Measurements from ENCODE around the gene FGF14. TPM values are rescaled to one million over a fixed set of nuclear protein-coding genes. Genes with fewer than 3 reads are reported as not detected.
"Not testable (repeated sequence)": the region's sequence is repeated elsewhere in the genome, so short reads cannot be mapped to it uniquely, and the experiment has no call there.

The FGF14 gene
- total RNA-seq, 2 experiments from 2014 or later, result not detected

DNA sequence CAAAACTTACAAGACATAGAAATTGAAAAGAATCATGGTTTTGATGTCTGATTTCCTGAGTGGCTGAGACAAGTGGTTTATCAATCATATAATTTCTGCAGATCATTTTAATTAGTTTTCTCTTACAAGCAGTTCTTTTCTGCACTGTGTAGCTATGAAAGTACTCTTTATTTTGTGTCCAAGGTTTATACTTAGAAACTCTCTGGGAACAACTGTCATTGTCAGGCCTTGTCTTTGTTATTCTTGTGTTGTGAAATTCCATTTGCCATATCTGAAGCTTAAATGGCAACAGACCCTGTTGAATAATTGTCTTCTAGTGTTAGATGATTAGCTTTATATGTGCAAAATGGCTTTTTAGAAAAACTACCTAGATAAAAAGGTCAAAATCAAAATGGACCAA lies 312.1 kb downstream of the FGF14 start:
- POLR2A ChIA-PET, result no interaction called here
- CTCF ChIA-PET, result no interaction called here

DNA sequence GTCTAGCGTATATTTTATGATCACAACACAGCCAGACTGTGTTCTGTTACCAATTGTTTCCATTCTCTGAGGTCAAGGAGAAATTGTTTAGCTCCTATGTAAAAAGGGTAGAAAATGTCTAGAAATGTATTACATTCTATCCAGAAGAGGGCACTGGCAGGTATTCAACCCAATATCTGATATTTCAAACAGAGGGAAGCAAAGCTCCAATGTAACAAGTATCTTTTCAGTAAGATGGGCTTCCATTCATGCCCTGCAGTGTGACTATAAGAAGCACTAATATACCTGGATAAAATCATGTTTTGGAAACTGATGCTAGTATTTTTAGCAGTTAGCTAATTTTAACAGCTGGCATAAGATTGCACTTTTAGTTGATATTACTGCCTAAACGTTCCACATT lies 312.7 kb downstream of the FGF14 start:
- ChIA-PET POLR2A (no interaction called here), CTCF (no interaction called here)

DNA sequence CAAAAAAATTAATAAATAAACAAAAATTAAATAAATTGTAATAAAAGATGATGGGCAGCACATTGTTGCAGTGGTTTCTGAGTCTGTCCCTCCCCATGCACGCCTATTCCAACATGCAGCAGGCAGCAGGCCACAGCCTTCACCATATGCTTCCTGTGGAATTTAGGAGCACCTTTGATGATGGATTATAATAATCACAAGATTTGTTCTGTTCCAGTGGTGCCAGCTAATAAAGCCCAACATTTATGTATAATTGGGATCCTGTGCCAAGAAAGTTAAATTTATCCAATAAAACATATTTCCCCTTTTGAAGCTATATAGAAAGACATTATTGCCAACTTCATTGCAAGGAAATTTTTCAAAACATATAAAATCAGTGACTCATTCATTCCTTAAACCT lies 328.6 kb downstream of the FGF14 start:
- CTCF ChIA-PET, result no interaction called here
- POLR2A ChIA-PET, result no interaction called here

DNA sequence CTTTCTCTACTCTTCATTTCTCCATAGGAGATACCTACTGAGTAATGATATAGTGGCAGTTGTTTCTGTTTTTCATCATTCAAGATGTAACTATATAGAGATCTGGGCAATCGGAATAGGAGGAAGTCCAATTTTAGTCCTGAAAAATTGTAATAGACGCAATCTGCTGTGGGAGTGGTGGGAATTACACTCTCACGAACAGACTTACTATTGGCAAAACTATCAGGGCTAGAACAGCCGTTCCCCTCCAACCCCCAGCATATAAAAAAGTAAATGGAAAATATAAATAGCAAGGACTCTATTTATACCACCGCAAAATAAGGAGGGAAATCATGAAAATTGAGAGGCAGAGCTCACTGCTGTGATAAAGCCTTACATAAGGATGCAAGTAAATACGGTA lies 330.1 kb downstream of the FGF14 start:
- ChIA-PET CTCF (no interaction called here), POLR2A (no interaction called here)

DNA sequence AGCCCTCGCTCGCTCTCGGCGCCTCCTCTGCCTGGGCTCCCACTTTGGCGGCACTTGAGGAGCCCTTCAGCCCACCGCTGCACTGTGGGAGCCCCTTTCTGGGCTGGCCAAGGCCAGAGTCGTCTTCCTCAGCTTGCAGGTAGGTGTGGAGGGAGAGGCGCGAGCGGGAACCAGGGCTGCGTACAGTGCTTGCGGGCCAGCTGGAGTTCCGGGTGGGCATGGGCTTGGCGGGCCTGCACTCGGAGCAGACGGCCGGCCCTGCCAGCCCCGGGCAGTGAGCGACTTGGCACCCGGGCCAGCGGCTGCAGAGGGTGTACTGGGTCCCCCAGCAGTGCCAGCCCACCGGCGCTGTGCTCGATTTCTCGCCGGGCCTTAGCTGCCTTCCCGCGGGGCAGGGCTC lies 333.5 kb downstream of the FGF14 start:
- CTCF ChIA-PET, POLR2A ChIA-PET: not testable (repeated sequence)

DNA sequence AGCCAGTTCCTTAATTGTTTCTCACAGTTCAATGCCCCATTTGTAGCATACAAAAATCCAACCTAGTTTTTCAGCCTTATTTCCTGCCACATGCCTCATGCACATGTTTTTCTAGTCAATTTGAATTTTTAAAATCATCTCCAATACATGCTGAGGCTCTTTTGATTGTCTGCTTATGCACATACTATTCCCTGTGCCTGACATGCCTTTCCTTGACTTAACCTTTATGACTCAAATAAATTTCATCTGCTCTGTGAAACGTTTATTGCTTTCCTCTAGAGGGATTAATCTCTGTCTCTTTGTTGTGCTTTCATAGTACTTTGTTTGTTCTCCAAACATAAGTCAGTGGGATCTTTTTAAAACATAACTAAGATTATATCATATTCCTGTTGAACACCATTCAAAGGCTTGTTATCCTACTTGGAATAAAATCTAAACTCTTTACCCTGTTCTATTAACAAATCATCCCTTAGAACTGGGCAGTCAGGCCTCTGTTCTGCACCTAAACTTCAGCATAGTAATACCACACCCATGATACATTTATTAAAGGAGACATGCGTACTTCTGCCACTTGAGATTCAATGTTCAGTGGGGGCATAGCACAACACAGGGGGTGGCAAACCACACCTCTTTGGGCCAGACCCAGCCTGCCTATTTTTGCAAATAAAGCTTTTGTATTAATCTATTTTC lies 346.6 kb downstream of the FGF14 start:
- ChIA-PET POLR2A (no interaction called here), CTCF (no interaction called here)

DNA sequence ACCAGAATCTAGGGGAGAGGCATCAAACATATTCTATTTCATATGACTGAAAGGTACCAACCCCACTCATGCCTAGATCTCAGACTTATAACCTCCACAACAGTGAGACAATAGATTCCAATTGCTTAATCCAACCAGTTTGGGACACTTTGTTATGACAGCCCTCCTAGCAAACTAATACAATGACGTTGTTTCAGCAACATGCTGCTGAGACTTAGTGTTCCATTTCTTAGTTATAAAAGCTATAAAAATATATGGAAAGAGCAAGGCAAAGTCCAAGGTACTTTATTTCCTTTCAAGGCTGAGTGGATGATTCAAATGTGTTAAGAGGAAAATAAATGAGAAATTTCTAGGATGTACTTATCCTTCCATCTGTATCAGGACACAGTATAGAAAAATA lies 352.0 kb downstream of the FGF14 start:
- ChIA-PET CTCF (no interaction called here), POLR2A (no interaction called here)

DNA sequence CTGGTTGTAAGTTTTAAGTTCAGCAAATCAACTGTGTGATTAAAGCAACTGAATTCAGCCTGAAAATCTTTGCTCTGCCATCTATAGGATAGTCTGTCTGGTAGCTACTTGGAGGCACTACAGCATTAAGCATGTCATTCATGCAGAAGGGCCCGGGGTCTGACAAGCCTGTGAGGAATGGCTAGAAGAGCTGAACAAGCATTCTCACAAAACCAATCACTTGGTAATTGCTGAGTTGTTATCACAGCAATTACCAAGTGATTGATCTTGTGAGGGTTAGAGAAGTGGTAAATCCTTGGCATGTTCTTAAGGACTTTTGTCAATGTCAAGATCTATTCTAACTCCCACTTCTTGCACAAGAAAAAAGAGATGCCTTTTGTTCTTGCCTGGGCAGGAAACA lies 356.1 kb downstream of the FGF14 start:
- CTCF ChIA-PET, result no interaction called here

DNA sequence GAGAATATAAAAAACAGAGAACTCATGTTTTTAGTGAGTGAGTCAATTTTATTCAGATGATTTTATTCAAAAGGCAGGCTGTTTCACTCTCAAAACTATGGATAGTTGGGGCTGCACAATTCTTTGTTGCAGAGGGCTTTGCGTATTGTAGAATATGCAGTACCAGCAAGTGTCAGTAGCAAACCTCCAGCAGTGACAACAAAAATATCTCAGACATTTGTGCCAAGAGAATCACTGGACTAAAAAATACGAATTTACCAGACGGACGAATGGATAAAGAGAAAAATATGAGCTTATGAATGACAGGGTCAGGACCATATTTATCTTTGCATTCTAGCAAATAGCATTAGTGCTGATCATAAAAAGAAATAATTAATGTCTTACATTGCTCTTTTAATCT lies 359.1 kb downstream of the FGF14 start:
- ChIA-PET CTCF (no interaction called here), POLR2A (no interaction called here)

More for the DNA sequence above, 356.1 kb downstream of the FGF14 start:
- POLR2A ChIA-PET, result no interaction called here

DNA sequence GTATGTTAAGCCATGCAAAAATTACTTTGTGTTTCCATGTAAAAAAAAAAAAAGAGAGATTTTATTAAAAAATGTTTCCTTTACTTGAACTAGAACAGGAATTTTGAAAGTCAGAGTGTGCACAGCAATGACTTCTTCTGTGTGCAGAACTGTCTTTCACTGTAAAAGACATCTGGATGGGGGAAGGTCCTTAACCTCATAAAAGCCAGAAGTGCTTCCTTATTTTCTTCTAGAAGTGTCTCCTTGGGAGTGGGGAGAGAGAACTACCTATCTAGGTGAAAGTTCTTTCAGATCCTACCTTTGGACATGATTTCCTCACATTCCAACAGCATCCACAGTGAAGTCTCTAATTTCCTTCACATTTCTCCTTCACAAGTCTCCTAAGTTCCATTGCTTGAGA lies 360.3 kb downstream of the FGF14 start:
- CTCF ChIA-PET, result no interaction called here

DNA sequence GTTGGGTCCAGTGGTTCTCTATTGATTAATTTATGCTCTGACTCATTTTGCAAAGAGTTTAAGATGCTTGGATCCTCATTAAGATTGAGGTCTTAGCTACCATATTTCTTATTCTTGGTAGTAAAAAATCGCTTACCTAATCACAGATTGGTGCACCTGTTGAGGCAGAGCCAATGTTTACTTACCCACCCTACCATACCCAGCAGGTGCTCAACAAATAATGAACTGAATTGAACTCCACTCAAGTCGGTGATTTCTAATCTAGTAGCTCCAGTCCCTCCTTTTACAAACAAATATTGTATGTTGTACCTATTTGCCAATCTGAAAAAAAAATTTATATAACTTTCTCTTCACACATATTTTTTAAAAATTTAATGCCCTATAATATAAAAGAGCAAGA lies 361.0 kb downstream of the FGF14 start:
- ChIA-PET POLR2A (no interaction called here), CTCF (no interaction called here)

More for the DNA sequence above, 360.3 kb downstream of the FGF14 start:
- POLR2A ChIA-PET, result no interaction called here

DNA sequence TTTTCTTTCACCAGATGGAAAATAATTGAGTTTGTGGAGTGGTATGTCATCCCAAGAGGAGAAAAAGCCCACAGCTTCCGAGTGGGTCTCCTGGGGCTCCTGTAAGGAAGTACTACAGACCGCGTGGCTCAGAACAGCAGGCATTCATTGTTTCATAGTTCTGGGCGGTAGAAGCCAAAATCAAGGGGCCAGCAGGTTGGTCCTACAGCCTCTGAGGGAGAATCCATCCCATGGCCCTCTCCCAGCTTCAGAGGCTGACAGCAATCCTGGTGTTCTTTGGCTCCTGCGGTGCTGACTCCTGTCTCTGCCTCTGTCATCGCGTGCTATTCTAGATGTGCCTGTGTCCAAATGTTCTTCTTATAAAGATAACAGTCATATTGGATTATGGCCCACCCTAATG lies 362.6 kb downstream of the FGF14 start:
- POLR2A ChIA-PET, result no interaction called here
- CTCF ChIA-PET, result no interaction called here

DNA sequence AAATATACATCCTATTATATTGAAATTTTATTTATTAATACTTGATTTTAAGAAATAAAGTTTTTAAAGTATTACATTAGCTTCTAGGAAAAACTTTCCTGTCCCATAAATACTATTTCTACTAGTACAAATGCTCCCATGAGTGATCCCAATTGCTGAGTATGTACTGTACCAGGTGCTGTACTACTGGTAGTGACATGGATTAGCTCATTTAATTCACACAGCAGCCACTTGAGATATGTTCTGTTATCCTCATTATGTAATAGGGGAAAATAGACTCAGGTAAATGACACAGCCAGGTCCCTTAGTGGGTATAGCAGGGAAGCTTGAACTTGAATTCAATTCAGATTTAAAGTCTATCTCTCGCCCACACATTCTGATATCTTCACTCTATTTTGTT lies 363.1 kb downstream of the FGF14 start:
- CTCF ChIA-PET, result no interaction called here
- POLR2A ChIA-PET, result no interaction called here

DNA sequence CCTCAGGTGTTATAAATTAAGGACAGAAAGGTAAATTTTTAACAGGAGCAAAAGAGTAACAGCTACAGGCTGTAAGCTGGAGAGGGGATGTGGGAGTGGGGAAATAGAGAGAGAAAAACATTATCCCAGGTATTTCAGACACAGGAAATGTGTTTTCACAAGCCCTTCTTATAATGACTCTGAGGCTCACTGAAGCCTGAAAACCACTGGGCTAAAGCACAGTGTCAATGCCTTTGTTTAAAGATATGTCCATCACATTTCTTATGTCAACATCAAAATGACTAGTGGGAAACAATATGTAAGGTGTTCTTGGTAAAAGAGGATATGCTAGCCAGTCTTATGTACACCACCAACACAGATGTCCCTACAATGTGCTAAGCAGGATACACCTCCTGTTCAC lies 365.9 kb downstream of the FGF14 start:
- POLR2A ChIA-PET, result no interaction called here
- CTCF ChIA-PET, result no interaction called here

DNA sequence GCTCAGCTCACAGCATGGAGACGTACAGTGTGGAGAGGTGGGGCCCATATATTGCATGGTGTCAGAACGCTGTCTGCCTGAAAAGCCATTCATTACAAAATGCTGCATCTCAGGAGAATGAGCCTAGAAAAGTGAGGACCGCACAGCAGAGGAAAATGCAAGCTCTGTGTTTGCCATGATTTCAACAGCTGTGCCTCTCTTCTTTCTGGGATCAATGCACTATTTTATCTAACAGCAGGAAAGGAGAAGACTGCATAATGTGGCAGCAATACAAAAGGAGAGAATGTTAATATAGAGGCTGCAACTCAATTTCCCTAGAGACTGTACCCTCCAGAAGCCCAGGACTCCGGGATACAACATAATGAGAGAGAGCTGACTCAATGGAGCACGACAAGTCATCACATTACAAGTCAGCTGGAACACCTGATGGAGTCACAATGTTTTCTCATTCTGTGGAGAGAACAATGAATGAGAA lies 368.0 kb downstream of the FGF14 start:
- POLR2A ChIA-PET, result no interaction called here
- CTCF ChIA-PET, result no interaction called here

DNA sequence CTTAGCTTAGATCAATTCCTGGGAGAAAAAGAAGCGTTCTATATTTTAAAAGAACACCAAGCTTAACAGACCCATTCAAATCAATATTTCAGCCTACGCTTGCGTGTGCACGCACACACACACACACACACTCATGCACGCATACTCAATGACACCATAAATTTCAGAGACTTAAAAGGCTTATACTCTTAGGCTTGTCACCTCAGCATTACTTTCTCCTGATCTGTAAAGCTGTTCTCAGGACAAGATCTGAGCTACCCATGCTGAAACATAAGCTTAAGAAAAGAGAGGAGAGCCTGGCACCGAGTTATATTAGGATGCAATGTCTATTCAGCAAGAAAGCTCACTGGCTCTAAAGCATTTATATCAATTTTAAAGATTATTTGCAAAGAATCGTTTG lies 368.5 kb downstream of the FGF14 start:
- POLR2A ChIA-PET, result no interaction called here
- CTCF ChIA-PET, result no interaction called here

DNA sequence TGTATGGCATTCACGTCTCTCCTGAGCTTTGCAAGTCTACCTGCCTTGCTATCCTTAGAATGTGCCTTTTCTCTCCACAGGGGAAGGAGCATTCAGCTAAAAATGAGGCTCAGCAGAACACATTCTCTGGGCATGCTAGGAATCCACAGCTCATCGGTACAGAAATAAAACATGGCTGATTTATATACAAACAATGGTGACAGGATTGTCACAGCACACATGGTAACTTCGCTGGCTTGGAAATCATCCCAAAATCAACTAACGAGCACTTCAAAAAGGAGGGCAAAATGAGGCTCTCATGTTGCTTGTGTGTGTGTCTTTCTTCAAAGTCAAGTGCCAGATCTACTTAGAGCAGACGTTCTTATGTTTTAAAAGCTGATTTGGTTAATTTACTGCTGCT lies 373.0 kb downstream of the FGF14 start:
- POLR2A ChIA-PET, result no interaction called here
- CTCF ChIA-PET, result no interaction called here

DNA sequence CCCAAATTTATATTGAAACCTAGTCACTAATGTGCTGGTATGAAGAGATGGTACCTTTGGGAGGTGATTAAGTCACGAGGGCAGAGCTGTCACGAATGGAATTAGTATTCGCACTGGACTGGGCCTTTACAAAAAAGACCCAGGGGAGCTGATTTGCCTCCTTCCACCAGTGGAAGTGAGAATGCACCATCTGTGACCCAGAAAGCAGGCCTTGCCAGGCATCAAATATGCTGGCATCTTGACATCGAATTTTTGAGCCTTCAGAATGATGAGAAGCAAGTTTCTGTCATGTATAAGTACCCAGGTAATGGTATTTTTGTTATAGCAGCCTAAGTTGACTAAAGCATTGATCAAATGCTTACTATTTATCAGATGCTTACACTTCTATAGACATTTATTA lies 373.6 kb downstream of the FGF14 start:
- ChIA-PET POLR2A (no interaction called here), CTCF (no interaction called here)

DNA sequence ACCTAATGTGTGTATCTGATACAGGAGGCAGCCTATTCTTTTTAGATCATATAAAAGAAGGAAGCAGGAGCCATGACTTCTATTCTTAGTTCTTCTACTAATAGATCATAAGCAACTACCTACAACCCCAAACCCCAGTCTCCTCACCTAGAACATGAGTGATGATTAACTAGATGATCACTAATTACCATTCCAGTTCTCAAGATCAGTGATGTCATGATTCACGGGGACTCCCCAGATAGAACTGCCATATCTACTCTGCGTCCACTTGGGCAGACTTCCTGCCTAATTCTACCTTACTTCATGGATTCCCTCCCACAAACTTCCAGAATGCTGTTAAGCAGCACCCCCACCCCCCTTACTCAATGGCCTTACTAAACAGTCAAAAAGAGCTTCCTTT lies 380.1 kb downstream of the FGF14 start:
- ChIA-PET POLR2A (no interaction called here), CTCF (no interaction called here)

DNA sequence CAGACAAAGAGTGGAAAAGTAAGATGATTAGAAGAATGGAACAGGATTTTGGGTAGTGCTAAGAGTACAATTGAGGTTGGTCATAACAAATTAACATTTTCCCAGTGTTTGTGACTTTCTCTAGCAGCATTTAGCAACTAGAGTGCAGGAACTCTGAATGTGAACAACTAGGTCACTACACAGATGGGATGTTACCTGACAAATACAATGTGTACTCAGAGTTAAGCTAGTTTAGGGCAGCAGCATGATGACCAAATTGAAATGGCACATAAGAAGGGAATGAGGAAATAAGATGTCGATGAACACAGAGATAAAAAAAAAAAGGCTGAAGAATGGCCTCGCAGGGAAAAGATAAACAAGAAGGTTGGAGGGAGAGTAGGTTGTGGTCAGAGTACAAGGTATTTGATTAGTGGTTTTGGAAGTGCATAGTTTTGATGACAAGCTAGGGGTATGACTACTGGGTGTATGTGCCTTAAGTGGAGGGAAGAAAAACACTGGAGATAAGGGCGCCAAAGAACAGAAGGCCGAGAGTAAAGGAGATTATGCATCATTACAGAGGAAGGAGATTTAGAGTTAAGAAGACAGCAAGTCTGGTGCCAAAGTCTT lies 381.1 kb downstream of the FGF14 start:
- ChIA-PET CTCF (no interaction called here), POLR2A (no interaction called here)

DNA sequence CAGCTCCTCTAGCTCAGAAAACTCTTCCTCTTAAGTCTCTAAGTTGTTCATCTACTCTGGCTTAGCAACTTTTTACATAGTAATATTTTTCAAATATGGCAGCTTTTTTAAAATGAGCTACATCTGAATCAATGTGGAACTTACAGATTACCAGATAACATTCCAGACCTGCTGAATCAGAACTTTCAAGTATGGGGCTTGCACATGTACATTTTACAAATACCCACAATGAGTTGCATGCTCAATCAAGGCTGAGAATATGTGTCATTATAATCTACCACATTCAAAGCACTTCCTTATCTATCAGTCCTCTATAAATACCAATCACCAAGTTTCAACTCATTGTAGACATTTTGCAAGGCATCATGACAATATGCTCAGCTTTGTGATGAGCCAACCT lies 383.1 kb downstream of the FGF14 start:
- POLR2A ChIA-PET, result no interaction called here
- CTCF ChIA-PET, result no interaction called here

DNA sequence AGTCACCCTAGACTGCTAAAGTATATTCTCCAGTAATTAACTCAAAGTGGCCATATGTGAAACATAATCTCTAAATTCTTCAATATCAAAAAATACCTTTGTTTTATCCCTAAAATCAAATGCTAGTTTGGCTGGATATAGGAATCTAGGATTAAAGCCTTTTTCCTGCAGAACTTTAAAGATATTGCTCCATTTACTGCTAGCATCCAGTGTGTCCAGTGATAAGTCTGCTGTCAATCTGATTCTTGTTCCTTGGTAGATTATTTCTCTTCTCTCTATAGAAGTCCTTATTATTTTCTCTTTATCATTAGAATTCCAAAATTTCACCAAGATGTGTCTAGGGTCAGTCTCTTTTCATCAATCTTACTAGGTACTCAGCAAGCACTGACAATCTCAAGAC lies 384.6 kb downstream of the FGF14 start:
- ChIA-PET CTCF (no interaction called here), POLR2A (no interaction called here)
